HepG2 (cell line): ENCODE measurements around the gene RABGAP1L. TPM values are rescaled to one million over a fixed set of nuclear protein-coding genes. Genes with fewer than 3 reads are reported as not detected.

Experiments used
- GATA4 ChIP-seq: sonication (generic); IDR thresholded peaks from 2 replicates; pipeline ENCODE4 v1.6.1; 2016; ENCODE audit warnings: antibody characterized with exemption, low read depth, borderline replicate concordance
- HBP1 ChIP-seq: IDR thresholded peaks from 2 replicates; pipeline ENCODE4 v1.6.1; 2016; ENCODE audit warnings: low read depth, control low read depth
- IKZF4 ChIP-seq: sonication (generic); formaldehyde crosslinking; IDR thresholded peaks from 2 replicates; pipeline ENCODE4 v1.5.1; 2020; ENCODE audit warnings: borderline replicate concordance, mild to moderate bottlenecking, low read depth, missing genetic modification reagents; ENCODE audit errors: not compliant biosample characterization
- LCORL ChIP-seq, 2 experiments: fragments of 450-650 bp in 1 of 2; sonication (generic) in 1 of 2; formaldehyde crosslinking in 1 of 2; IDR thresholded peaks; 2 replicates each; pipeline versions ENCODE4 v1.5.0 to v1.6.1; 2017 to 2020; ENCODE audit warnings: antibody characterized with exemption in 1 of 2, missing genetic modification reagents in 1 of 2
- NR2F6 ChIP-seq, 2 experiments: IDR thresholded peaks; 2 replicates each; pipeline ENCODE4 v1.6.1; 2016; ENCODE audit warnings: antibody characterized with exemption in 1 of 2, mild to moderate bottlenecking in 1 of 2
- SAP130 ChIP-seq: IDR thresholded peaks from 2 replicates; pipeline ENCODE4 v1.6.1; 2016; ENCODE audit warnings: low read depth
- SOX5 ChIP-seq: IDR thresholded peaks from 2 replicates; pipeline ENCODE4 v1.6.1; 2016; ENCODE audit warnings: borderline replicate concordance
- TARDBP ChIP-seq: sonication (generic); formaldehyde crosslinking; IDR thresholded peaks from 2 replicates; pipeline ENCODE4 v1.8.0; 2022; ENCODE audit warnings: mild to moderate bottlenecking, missing genetic modification reagents
- U2AF1 ChIP-seq: fragments of 200-400 bp; formaldehyde crosslinking; optimal IDR thresholded peaks from 2 replicates; pipeline ENCODE3; 2017; ENCODE audit warnings: mild to moderate bottlenecking, low read depth, low read length
- ZBTB10 ChIP-seq: sonication (generic); formaldehyde crosslinking; IDR thresholded peaks from 2 replicates; pipeline ENCODE4 v1.4.0; 2020; ENCODE audit warnings: missing genetic modification reagents, borderline replicate concordance
- ZBTB37 ChIP-seq: sonication (generic); formaldehyde crosslinking; IDR thresholded peaks from 2 replicates; pipeline ENCODE4 v1.4.0; 2020; ENCODE audit warnings: mild to moderate bottlenecking, missing genetic modification reagents
- ZBTB38 ChIP-seq: sonication (generic); formaldehyde crosslinking; IDR thresholded peaks from 2 replicates; pipeline ENCODE4 v1.5.1; 2020; ENCODE audit warnings: mild to moderate bottlenecking, missing genetic modification reagents
- ZFY ChIP-seq: sonication (generic); formaldehyde crosslinking; IDR thresholded peaks from 2 replicates; pipeline ENCODE4 v1.4.0; 2020; ENCODE audit warnings: missing genetic modification reagents
- ZNF12 ChIP-seq: sonication (generic); formaldehyde crosslinking; IDR thresholded peaks from 2 replicates; pipeline ENCODE4 v1.5.0; 2020; ENCODE audit warnings: missing genetic modification reagents
- ZNF546 ChIP-seq: sonication (generic); formaldehyde crosslinking; conservative IDR thresholded peaks from 2 replicates; pipeline ENCODE4 v1.8.1; 2023; ENCODE audit warnings: mild to moderate bottlenecking, missing genetic modification reagents
- ZNF569 ChIP-seq: sonication (generic); formaldehyde crosslinking; IDR thresholded peaks from 2 replicates; pipeline ENCODE4 v1.5.0; 2020; ENCODE audit warnings: mild to moderate bottlenecking, missing genetic modification reagents, moderate library complexity, borderline replicate concordance
- ZNF570 ChIP-seq: sonication (generic); formaldehyde crosslinking; IDR thresholded peaks from 2 replicates; pipeline ENCODE4 v1.4.0; 2020; ENCODE audit warnings: mild to moderate bottlenecking, missing genetic modification reagents, borderline replicate concordance
- ZNF629 ChIP-seq: sonication (generic); formaldehyde crosslinking; conservative IDR thresholded peaks from 2 replicates; pipeline ENCODE4 v1.5.0; 2020; ENCODE audit warnings: missing genetic modification reagents
- ZNF780A ChIP-seq: sonication (generic); formaldehyde crosslinking; IDR thresholded peaks from 2 replicates; pipeline ENCODE4 v1.8.0; 2022; ENCODE audit warnings: mild to moderate bottlenecking, missing genetic modification reagents, moderate library complexity
- ZNF891 ChIP-seq: sonication (generic); formaldehyde crosslinking; IDR thresholded peaks from 2 replicates; pipeline ENCODE4 v1.5.0; 2020; ENCODE audit warnings: mild to moderate bottlenecking, missing genetic modification reagents
- polyA plus RNA-seq, 8 experiments: library from polyadenylated mRNA; depleted of rRNA in 3 of 8; stranded (reverse) in 7 of 8; unstranded in 1 of 8; fragments of >200 nt; fragmentation: Illumina TruSeq in 4 of 8; extraction: Trizol in 4 of 8; gene quantifications; 2 replicates each; pipeline versions ENCODE4 v1.2.1 to v1.2.3, GENCODE V29; 2011 to 2016; ENCODE audit warnings: low read depth in 4 of 8, missing spikeins in 1 of 8, mixed read lengths in 1 of 8; ENCODE audit not compliant: insufficient read depth in 1 of 8
- total RNA-seq, 5 experiments: library from RNA; depleted of rRNA; stranded (reverse); fragments of >200 nt; fragmentation: Illumina TruSeq; extraction: Trizol; gene quantifications; 2 replicates each; pipeline ENCODE4 v1.2.3, GENCODE V29; 2016; ENCODE audit warnings: low read depth in 1 of 5
- TF ChIP-seq, protein P1 (sequence below): IDR thresholded peaks from 2 replicates; pipeline ENCODE4 v1.6.1; 2016
- TF ChIP-seq, protein P2 (sequence below): IDR thresholded peaks from 2 replicates; pipeline ENCODE4 v1.6.1; 2016; ENCODE audit warnings: low read depth, borderline replicate concordance

Gene RABGAP1L
- total and polyA plus RNA-seq, 2 of the 13 experiments (the other 11 are each of a cell fraction or from before 2014, with no cell fraction given): 7.9 to 22.6 TPM

DNA sequence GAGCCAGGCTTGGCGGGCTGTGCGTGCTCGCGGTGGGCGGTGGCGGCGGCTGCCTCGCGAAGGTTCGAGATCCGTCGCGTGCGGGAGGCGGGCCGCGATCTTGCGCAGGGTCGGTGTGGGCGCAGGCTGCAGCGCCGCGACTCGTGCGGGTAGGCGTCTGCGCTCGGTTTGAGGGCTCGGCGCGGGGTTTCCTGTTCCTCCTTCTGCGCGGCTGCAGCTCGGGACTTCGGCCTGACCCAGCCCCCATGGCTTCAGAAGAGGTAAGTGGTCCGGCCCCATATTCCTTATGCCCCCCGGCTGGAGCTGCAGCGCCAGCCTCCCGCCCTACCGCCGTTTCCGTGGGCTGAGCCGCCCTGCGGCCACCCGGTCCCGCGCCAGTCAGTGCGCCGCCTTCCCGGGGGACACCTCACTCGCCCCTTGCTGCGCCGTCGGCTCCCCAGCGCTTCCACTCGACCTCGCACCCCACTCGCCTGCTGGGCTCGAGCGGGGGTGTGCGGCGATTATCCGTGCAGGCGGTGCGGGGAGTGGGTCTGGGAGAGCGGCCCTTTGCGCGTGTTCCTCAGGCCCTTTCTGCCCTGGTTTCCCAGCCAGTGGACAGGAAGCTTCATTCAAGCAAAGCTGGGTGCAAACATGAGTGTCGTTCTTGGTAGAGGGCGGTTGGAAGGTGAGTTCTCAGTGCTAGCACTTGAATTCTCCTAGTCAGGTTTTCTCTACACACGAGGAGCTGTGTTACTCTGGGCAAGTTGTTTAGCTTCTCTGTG is 840.8 kb downstream of the RABGAP1L start, which contains the start of gene CACYBP (continued):
- 0 out of 2 replicates have a peak, but pooled peaks have one; percentile 66 for TF ChIP-seq ZNF570 (CRISPR knock-in tag)
- TF ChIP-seq ZNF546 (CRISPR knock-in tag): peak; percentile 93
- TF ChIP-seq GATA4: no peak
- TF ChIP-seq U2AF1: peak; percentile 22
- peak; percentile 39; the same call in 1 of the 2 replicates for TF ChIP-seq ZNF629 (CRISPR knock-in tag)
- TF ChIP-seq ZFY: peak; percentile 23; the same call in 1 of the 2 replicates
- TF ChIP-seq ZNF12 (CRISPR knock-in tag): 0 out of 2 replicates have a peak, but pooled peaks have one; percentile 36
- TF ChIP-seq ZNF780A: peak; percentile 94; the same call in 1 of the 2 replicates
- TF ChIP-seq HBP1 (CRISPR knock-in tag): no peak
- TF ChIP-seq SOX5: no peak
- peak; percentile 7; the same call in 1 of the 2 replicates for TF ChIP-seq SAP130 (CRISPR knock-in tag)
- TF ChIP-seq, protein P1, sequence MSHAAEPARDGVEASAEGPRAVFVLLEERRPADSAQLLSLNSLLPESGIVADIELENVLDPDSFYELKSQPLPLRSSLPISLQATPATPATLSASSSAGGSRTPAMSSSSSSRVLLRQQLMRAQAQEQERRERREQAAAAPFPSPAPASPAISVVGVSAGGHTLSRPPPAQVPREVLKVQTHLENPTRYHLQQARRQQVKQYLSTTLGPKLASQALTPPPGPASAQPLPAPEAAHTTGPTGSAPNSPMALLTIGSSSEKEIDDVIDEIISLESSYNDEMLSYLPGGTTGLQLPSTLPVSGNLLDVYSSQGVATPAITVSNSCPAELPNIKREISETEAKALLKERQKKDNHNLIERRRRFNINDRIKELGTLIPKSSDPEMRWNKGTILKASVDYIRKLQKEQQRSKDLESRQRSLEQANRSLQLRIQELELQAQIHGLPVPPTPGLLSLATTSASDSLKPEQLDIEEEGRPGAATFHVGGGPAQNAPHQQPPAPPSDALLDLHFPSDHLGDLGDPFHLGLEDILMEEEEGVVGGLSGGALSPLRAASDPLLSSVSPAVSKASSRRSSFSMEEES: no peak
- TF ChIP-seq, protein P2, sequence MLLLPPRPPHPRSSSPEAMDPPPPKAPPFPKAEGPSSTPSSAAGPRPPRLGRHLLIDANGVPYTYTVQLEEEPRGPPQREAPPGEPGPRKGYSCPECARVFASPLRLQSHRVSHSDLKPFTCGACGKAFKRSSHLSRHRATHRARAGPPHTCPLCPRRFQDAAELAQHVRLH: peak; percentile 89; the same call in 1 of the 2 replicates
- no peak for TF ChIP-seq NR2F6 (IDR thresholded peaks at IDR 0.05)
- no peak for TF ChIP-seq NR2F6 (CRISPR knock-in tag; IDR thresholded peaks at IDR 0.05)
- peak; percentile 81 for TF ChIP-seq ZBTB10
- peak; percentile 76 for TF ChIP-seq ZBTB38 (CRISPR knock-in tag)
- TF ChIP-seq TARDBP (CRISPR knock-in tag): no peak
- 0 out of 2 replicates have a peak, but pooled peaks have one; percentile 19 for TF ChIP-seq ZNF569 (CRISPR knock-in tag)
- TF ChIP-seq IKZF4 (CRISPR knock-in tag): peak; percentile 70
- TF ChIP-seq ZBTB37 (CRISPR knock-in tag): no peak
- peak; percentile 94 for TF ChIP-seq ZNF891 (CRISPR knock-in tag)
- TF ChIP-seq LCORL (IDR thresholded peaks at IDR 0.05): no peak
- peak; percentile 40; the same call in 1 of the 2 replicates for TF ChIP-seq LCORL (CRISPR knock-in tag; IDR thresholded peaks at IDR 0.05)
